OCI-LY3 (cell line): ENCODE results near the gene TMEM184B.

Experiments used
- H2AFZ ChIP-seq: fragments of 200-600, 300-600 bp; shearing (Covaris generic); 2 replicates; pipeline ENCODE4 v1.6.0; 2014; ENCODE audit warnings: antibody characterized with exemption, low read depth, low read length
- H3K27ac ChIP-seq: fragments of 200-600, 300-600 bp; sonication (generic); 2 replicates; pipeline ENCODE4 v1.5.1; 2014; ENCODE audit warnings: mild to moderate bottlenecking, low read length, moderate library complexity, mixed read lengths
- H3K27me3 ChIP-seq: fragments of 200-600, 300-600 bp; sonication (generic); 2 replicates; pipeline ENCODE4 v1.6.1; 2014; ENCODE audit warnings: low read depth, low read length, mixed read lengths
- H3K36me3 ChIP-seq: fragments of 200-600, 300-600 bp; sonication (generic); replicated peaks from 2 replicates; pipeline ENCODE3; 2014; ENCODE audit warnings: low read depth, low read length, mixed read lengths
- H3K4me1 ChIP-seq: fragments of 300-600, 200-600 bp; sonication (generic); 2 replicates; pipeline ENCODE4 v1.6.1; 2014; ENCODE audit warnings: low read length, mixed read lengths
- H3K4me2 ChIP-seq: fragments of 200-600, 300-600 bp; sonication (generic); 2 replicates; pipeline ENCODE4 v1.6.1; 2014; ENCODE audit warnings: low read length, mixed read lengths
- H3K4me3 ChIP-seq: fragments of 300-600, 200-600 bp; sonication (generic); 2 replicates; pipeline ENCODE4 v1.5.1; 2014; ENCODE audit warnings: antibody characterized with exemption, mild to moderate bottlenecking, low read length, moderate library complexity
- H3K79me2 ChIP-seq: fragments of 300-600, 200-600 bp; shearing (Covaris generic); 2 replicates; pipeline ENCODE4 v1.6.1; 2014; ENCODE audit warnings: mild to moderate bottlenecking, low read length, mixed read lengths
- H3K9ac ChIP-seq: fragments of 300-600, 200-600 bp; shearing (Covaris generic); 2 replicates; pipeline ENCODE4 v1.6.0; 2014; ENCODE audit warnings: mild to moderate bottlenecking, low read length, moderate library complexity
- H3K9me3 ChIP-seq: fragments of 200-600, 300-600 bp; shearing (Covaris generic); 2 replicates; pipeline ENCODE4 v1.6.1; 2014; ENCODE audit warnings: low read length, mixed read lengths; ENCODE audit not compliant: insufficient read depth
- H4K20me1 ChIP-seq: fragments of 200-600, 300-600 bp; sonication (generic); 2 replicates; pipeline ENCODE4 v1.6.1; 2016; ENCODE audit warnings: low read length, mixed read lengths; ENCODE audit not compliant: insufficient read depth
- CTCF ChIP-seq: fragments of 200-600, 300-600 bp; sonication (generic); IDR thresholded peaks from 2 replicates; pipeline ENCODE4 v1.5.1; 2014; ENCODE audit warnings: antibody characterized with exemption, low read length, low read depth
- EZH2phosphoT487 ChIP-seq: fragments of 200-600 bp; shearing (Covaris generic); IDR thresholded peaks from 2 replicates; pipeline ENCODE4 v1.6.1; 2018; ENCODE audit warnings: antibody characterized with exemption, mixed run types, low read depth

Gene TMEM184B

GRCh38 chr22:38284042-38284402 is 11.2 kb upstream of the TMEM184B start:
- Histone ChIP-seq H2AFZ (no peak overlapping the region), H3K4me2 (no peak overlapping the region)

GRCh38 chr22:38282397-38282796 is 9.6 kb upstream of the TMEM184B start:
- H4K20me1 ChIP-seq: no peaks in the 10 kb centered on the region
- no peak overlapping the region for H3K4me2 ChIP-seq
- no peaks in the 10 kb centered on the region for H3K27me3 ChIP-seq
- no peaks in the 10 kb centered on the region for H3K79me2 ChIP-seq
- H3K4me1 ChIP-seq: peaks cover 15% of the 10 kb centered on the region
- H3K36me3 ChIP-seq: peaks cover 17% of the 10 kb centered on the region
- H3K4me3 ChIP-seq: no peak overlapping the region
- H3K9ac ChIP-seq: no peak overlapping the region
- no peak overlapping the region for H2AFZ ChIP-seq
- no peaks in the 10 kb centered on the region for H3K9me3 ChIP-seq
- TF ChIP-seq CTCF: no peak
- H3K27ac ChIP-seq: no peak overlapping the region

More at GRCh38 chr22:38284042-38284402, 11.2 kb upstream of the TMEM184B start:
- Histone ChIP-seq H3K4me3 (no peak overlapping the region), H3K9ac (no peak overlapping the region), H3K27me3 (no peaks in the 10 kb centered on the region), H4K20me1 (no peaks in the 10 kb centered on the region), H3K79me2 (no peaks in the 10 kb centered on the region), H3K36me3 (peaks cover 25% of the 10 kb centered on the region), H3K9me3 (no peaks in the 10 kb centered on the region), H3K4me1 (peaks cover 1% of the 10 kb centered on the region; the same call in 1 of the 2 replicates), H3K27ac (no peak overlapping the region)
- TF ChIP-seq CTCF: no peak
- TF ChIP-seq EZH2phosphoT487: no peak

GRCh38 chr22:38276166-38276565 is 3.4 kb upstream of the TMEM184B start:
- Histone ChIP-seq H3K27ac (peak overlapping the region; percentile 99), H3K4me2 (peak overlapping the region; percentile 97)

GRCh38 chr22:38273135-38273826 is 471 bp upstream of the TMEM184B start:
- Histone ChIP-seq H3K36me3 (peaks cover 39% of the 10 kb centered on the region), H3K79me2 (peaks cover 63% of the 10 kb centered on the region), H3K9ac (peak overlapping the region; percentile 89), H2AFZ (peak overlapping the region; percentile 26; the same call in 1 of the 2 replicates), H3K4me3 (peak overlapping the region; percentile 93), H3K27me3 (no peaks in the 10 kb centered on the region), H4K20me1 (peaks cover 43% of the 10 kb centered on the region), H3K27ac (peak overlapping the region; percentile 99), H3K9me3 (no peaks in the 10 kb centered on the region), H3K4me1 (peaks cover 71% of the 10 kb centered on the region), H3K4me2 (peak overlapping the region; percentile 88)
- TF ChIP-seq CTCF (no peak), EZH2phosphoT487 (no peak)

More at GRCh38 chr22:38276166-38276565, 3.4 kb upstream of the TMEM184B start:
- Histone ChIP-seq H3K36me3 (peaks cover 13% of the 10 kb centered on the region), H3K27me3 (no peaks in the 10 kb centered on the region), H4K20me1 (peaks cover 14% of the 10 kb centered on the region), H2AFZ (no peak overlapping the region), H3K79me2 (peaks cover 34% of the 10 kb centered on the region), H3K4me1 (peaks cover 66% of the 10 kb centered on the region), H3K9ac (peak overlapping the region; percentile 97), H3K9me3 (no peaks in the 10 kb centered on the region), H3K4me3 (peak overlapping the region; percentile 61)
- TF ChIP-seq EZH2phosphoT487 (no peak), CTCF (no peak)
